DMS153 treated with DMSO at 0.1 percent for 48 hours (cell line): ENCODE results near the gene SBK3.
"Not testable (repeated sequence)": the region's sequence is repeated elsewhere in the genome, so short reads cannot be mapped to it uniquely, and the experiment has no call there.

ENCODE experiments used
- DNase-seq: peaks from one replicate; lab custom pipeline; 2025; ENCODE audit not compliant: unreplicated experiment; lab: John Stamatoyannopoulos, UW

SBK3 gene

GRCh38 chr19:55578031-55578760 is 32.9 kb upstream of the SBK3 start:
- DNase-seq = no peak

- DNase-seq = no peak
Measured at GRCh38 chr19:55576746-55577145, 31.4 kb upstream of the SBK3 start.

- not testable (repeated sequence) for DNase-seq
Measured at GRCh38 chr19:55573929-55574328, 28.6 kb upstream of the SBK3 start.

- DNase-seq = not testable (repeated sequence)
Measured at GRCh38 chr19:55569477-55569876, 24.1 kb upstream of the SBK3 start.

GRCh38 chr19:55567708-55568328 is 22.5 kb upstream of the SBK3 start:
- DNase-seq = no peak

GRCh38 chr19:55566823-55567222 is 21.5 kb upstream of the SBK3 start:
- DNase-seq = no peak

- DNase-seq = no peak
Measured at GRCh38 chr19:55563261-55563690, 17.9 kb upstream of the SBK3 start.

GRCh38 chr19:55559684-55560083 is 14.3 kb upstream of the SBK3 start:
- DNase-seq = no peak

- peak; percentile 74 for DNase-seq
Measured at GRCh38 chr19:55554741-55555152, 9.4 kb upstream of the SBK3 start.

GRCh38 chr19:55554302-55554701 is 9.0 kb upstream of the SBK3 start:
- DNase-seq = no peak

GRCh38 chr19:55553217-55554182 is 8.2 kb upstream of the SBK3 start:
- DNase-seq = no peak

GRCh38 chr19:55552620-55553019 is 7.3 kb upstream of the SBK3 start:
- DNase-seq = no peak

- DNase-seq = no peak
Measured at GRCh38 chr19:55552206-55552605, 6.9 kb upstream of the SBK3 start.

- DNase-seq = no peak
Measured at GRCh38 chr19:55550321-55550650, 4.9 kb upstream of the SBK3 start.

- DNase-seq = peak; percentile 17
Measured at GRCh38 chr19:55549500-55550320, 4.4 kb upstream of the SBK3 start.

- DNase-seq = no peak
Measured at GRCh38 chr19:55546822-55547614, 1.7 kb upstream of the SBK3 start.

GRCh38 chr19:55546011-55546410 is 668 bp upstream of the SBK3 start:
- no peak for DNase-seq

GRCh38 chr19:55544776-55545439 is 435 bp downstream of the SBK3 start:
- DNase-seq = no peak

- no peak for DNase-seq
Measured at GRCh38 chr19:55544014-55544413, 1.3 kb downstream of the SBK3 start.

- DNase-seq = no peak
Measured at GRCh38 chr19:55543567-55543966, 1.8 kb downstream of the SBK3 start.
